HG02759 (cell line): ENCODE results near the gene RIOX2.

Experiments
- ATAC-seq: cut with Tn5 transposase; IDR thresholded peaks from one replicate; pipeline ENCODE4 v1.9.1; 2021; ENCODE audit warnings: mild to moderate bottlenecking, moderate library complexity; ENCODE audit not compliant: unreplicated experiment

Gene RIOX2

DNA sequence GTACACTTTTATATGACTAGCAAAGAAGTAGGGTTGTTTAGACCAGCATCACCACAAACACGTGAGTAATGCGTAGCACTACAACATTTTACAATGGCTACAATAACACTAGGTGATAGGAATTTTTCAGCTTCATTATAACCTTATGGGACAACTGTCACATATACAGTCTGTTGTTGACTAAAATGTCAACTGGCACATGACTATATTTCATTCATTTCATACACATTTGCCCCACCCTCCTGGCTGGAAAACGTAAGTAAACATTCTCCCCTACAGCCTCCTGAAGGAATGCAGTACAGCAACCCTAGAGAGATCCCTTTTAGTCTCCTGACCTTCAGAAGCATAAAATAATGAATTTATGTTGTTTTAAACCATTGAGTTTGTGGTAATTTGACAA lies 16.2 kb downstream of the RIOX2 start:
- no peak for ATAC-seq

GRCh38 chr3:97954228-97954827 lies 17.9 kb downstream of the RIOX2 start:
- peak; percentile 58 for ATAC-seq

DNA sequence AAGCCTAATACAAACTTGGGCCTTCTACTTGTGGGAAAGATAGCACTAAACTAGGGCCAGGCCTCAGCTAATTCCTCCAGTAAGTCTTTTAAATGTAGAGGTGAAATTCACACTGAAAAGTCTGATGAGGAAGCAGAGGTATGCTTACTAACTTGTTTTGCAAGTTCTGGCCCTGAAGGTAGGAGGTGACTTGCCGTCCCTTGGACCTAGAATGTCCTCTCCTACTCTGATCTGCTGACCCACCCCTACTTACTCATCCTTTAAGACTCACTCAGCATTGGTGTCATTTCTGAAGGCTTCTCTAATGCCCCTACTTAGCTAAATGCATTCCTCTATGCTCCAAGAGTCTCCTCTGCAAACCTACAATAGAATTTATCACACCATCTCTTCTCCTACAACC lies 19.4 kb downstream of the RIOX2 start:
- ATAC-seq: no peak

GRCh38 chr3:97952280-97952679 lies 20.0 kb downstream of the RIOX2 start:
- ATAC-seq: no peak

GRCh38 chr3:97950360-97950759 lies 21.9 kb downstream of the RIOX2 start:
- no peak for ATAC-seq

DNA sequence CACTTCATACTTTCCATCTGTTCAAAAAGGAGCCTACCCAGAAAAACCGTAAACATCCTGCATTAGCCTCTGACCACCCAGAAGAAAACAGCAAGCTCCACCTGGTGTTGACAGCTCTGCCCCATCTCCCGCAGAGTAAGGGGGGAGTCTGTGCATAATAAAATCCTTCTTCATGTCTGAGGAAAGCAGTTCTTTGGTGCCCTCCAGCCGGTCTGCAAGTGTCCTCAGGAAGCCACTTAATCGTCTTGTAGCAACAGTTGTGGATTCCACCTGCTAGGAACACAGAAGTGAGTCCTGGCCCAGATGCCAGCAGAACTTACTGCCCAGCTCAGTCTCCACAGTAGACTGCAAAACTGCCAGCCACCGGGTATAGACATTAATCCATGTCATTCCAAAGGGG lies 22.5 kb downstream of the RIOX2 start:
- no peak for ATAC-seq

- ATAC-seq: no peak
Observed at GRCh38 chr3:97949110-97949485, 23.1 kb downstream of the RIOX2 start.

DNA sequence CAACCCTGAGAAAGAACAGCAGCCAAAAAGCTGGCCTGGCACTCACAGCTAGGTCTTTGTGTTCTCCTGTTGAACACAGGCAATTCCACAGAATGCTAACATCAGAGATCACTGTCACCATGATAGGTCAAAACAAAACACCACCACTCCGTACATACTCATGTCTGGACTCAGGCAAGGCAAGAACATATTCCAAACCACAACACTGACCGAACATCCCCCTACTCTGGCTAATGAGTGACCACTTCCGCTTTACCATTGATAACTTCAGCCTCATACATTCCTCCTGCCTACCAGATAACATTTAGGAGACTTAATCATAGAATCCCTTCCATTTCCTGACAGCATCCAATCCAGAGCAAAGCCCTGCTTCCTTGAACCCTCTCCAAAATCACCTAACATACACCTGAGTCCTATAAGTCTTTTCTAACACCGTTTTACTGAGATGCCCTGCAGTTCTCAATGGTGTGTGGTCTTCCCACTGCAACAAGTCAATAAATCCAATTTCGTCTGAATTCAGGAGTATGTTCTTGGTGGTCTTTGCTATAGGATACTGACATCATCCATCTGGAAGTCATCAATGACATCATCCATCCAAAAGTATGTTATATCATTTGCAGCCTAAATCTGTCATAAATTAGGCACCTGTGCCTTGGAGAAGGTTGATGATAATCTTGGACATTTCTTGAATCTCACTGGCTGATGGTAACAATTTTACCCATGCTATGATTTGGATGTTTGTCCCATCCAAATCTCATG lies 23.7 kb downstream of the RIOX2 start:
- ATAC-seq: no peak

DNA sequence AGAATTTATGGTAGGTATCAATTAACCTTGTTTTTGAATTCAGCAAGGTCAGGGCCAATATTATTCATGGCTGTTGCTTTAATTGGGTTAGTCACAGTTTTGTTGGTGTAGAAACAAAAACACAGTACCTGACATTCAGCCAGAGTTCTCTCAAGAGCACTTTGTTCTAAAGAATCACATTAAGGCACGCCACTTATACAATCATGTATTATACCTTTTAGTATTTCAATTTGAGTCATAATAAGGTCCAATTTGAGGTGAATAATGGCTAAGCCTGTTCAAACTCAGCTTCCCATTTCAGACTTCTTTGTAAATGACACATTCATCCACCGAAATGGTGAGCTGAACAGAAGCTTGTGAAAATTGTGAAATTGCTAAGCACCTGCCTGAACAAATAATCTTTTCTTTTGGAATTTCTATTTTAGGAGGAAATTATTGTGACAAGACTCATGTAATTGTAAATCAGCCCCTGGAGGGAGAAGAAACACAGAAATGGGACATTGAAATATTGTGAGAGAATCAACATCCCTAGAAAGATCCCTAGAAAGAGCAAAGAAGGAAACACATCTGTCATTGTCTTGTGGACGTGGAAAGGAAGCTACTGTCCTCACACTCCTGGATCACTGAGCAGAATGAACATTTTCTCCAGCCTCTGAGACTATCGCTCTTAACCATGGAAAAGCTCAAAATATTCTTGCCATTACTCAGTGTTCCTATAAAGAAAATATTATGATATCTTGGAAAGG lies 29.3 kb downstream of the RIOX2 start:
- no peak for ATAC-seq

DNA sequence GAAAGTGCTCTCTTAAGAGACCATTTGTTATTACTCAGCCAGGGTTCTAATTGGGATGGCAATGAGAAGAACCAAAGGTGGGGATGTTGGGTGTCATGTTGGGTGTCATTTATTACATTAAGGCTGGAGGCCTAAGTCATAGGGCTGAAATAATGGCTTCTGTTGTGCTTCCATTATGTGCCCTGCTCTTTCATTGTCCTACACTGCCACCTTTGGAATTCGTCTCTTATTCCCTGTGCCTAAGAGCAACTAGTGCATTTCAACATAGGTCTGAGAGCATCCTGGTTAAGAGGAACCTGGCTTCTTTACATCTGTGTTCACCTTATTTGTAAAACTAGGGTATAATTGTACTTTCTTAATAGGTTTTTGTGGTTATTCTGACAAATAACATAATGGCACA lies 32.2 kb downstream of the RIOX2 start:
- no peak for ATAC-seq

DNA sequence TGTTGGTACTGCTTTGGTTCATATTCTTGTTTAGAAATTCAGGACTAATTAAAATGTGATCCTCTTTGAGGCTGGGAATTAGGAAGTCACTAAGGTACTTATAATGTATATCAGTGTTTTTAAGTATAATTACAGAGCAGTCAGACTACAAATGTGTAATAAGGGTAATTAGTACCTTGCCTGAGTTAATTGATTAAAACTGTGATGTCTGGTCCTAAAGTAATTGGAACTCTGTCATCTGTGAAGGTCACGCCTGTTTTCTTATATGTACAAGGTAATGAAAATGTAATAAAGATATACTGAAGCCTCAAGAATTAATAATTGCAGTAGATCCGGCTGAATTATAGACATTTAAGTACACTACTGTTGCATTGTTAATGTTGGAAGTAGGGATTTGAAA lies 32.8 kb downstream of the RIOX2 start:
- ATAC-seq: no peak

DNA sequence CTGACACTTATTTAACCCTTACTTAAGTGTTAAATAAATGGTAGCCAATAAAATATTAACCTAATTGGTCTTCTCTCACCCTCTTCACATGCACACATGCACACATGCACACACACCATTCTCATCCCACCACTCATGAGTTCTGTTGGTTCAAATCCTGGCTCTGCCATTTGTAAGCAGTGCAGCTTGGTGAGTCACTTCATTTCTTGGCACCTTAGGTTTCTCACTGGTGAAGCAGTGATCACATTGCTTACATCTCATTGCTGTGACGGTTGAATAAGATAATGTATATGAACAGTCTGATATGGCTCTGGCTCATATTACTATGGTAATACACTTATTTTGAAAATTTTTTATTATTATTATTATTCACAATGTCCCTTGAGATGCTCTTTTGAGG lies 33.8 kb downstream of the RIOX2 start:
- no peak for ATAC-seq

- ATAC-seq: no peak
Observed at GRCh38 chr3:97937205-97937604, 35.0 kb downstream of the RIOX2 start.

DNA sequence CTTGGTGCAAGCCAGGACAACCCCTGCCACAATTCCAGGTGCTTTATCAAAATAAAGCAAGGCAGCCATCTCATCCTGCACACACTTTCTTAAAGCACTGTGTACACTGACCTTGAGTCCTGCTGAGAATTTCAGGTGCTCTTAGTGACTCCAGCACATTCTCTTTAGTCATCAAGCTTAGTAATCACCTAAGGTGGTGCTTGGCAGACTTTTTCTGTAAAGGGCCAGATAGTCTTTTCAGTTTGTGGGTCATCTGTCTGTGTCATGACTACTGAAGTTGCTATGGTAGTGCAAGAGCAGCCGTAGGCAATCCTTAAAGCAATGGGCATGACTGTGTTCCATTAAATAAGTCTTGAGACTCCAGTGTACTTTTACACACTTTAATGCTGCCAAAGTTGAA lies 36.4 kb downstream of the RIOX2 start:
- ATAC-seq: no peak

GRCh38 chr3:97934980-97935695 lies 37.1 kb downstream of the RIOX2 start:
- ATAC-seq: no peak

DNA sequence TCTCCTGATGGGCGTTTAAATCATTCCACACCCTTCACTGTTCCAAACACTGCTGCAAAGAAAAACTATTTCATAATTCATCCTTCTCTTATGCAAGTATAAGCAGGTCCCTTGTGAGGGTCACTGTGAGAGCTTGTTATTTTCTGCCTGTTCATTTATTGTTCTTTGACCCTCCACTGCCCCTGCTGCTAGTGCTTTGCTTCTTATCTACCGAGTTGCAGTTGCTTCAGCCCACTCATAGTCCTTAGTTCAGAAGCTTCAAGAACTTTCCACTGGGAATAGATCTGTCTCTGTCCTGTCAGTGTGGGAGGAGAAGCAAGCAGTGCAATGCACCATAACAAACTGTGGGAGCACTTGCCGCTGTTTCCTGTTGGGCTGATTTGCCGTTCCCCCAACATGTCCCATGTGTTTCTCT lies 39.8 kb downstream of the RIOX2 start:
- no peak for ATAC-seq

DNA sequence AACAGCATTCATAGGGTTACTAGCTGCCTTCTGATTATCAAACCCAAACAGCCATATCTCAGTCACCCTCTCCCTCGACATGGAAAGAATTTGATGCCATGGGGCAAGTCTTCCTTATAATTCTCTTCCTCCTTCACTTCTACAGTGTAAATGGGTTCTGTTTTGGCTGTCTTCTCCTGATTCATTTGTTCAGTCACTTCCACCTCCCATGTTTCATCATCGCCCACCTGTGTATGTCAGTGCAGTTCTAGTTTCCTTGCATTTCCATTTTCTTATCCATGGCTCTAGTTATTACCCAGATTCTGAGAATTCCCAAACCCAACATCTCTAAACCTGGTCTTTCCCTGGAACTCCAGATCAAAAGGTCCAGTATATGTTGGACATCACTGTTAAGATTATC lies 41.0 kb downstream of the RIOX2 start:
- ATAC-seq: no peak

DNA sequence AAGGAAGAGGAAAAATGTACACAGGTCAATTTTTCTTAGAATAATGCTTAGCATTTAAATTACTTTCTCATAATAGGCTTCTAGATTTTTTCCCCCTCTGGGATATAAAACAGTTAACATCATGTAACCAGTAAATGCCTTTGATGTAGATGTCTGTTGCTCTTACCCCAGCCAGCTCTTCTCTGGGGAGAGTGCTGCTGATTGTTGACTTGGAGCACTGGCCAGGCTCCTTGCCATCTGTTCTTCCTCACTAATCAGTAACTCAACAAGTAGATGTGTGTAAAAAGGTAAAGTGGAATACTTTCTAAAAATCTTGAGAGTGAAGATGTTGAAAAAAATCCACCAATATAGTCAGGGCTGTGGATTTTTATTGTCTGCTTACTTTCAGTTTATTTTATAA lies 42.2 kb downstream of the RIOX2 start:
- no peak for ATAC-seq

DNA sequence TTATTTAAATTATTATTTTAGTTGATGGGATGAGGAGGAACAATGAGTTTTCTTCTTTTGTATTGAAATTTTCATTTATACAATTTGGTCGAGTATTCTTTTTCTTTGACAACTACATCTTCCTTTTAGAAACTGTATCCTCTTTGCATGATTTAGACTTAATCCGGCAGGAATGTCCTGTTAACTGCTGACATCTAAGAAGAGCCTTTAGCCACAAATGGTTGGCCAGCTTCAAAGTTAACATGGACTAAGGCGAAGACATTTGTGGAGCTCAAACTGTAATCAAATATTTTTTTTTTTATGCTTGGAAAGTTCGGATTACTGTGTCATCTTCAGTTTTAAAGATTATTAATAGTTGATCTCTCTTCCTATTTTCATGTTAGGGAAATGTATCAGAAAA lies 43.2 kb downstream of the RIOX2 start:
- no peak for ATAC-seq

- no peak for ATAC-seq
Observed at GRCh38 chr3:97927704-97928103, 44.5 kb downstream of the RIOX2 start.

DNA sequence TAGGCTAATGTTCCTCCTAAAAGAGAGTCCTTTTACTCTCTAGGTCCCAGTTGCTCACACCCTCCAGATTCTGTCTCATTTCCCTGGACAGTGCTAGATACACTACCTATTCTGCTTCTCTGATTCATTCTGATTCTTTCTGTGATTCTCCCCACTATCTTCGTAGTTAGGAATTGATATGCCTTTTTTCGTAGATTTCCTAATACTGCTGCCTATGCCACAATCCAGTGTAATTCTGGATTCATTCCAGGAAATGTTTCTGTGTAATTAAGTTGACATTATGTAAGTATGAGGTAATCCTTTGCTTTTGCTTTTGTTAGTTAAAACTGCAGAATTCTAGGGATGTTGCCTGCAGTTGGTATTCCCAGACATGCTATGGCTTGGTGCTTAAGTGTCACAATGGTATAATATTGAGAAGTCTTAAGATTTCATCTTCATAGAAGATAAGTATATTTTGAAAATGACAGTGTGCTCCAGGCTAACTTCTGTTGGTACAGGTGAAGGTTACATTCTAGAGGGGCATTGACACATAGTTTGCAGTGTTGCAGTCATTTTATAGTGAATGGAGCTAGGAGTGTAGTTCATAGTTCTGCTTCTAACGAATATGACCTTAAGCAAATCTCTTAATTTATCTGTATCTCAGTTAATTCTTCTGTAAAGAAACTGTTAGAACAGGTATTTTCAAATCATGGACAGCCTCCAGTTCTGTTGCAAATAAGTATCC lies 54.3 kb downstream of the RIOX2 start:
- ATAC-seq: no peak
